Airway epithelial cell (primary cell): ENCODE data around the gene PAGE4. TPM values are rescaled to one million over a fixed set of nuclear protein-coding genes. Genes with fewer than 3 reads are reported as not detected.

Experiments
- total RNA-seq: library from RNA; depleted of rRNA; stranded (reverse); fragments of >200 nt; gene quantifications from 2 replicates; pipeline ENCODE4 v1.2.3, GENCODE V29; 2015

PAGE4 gene, protein sequence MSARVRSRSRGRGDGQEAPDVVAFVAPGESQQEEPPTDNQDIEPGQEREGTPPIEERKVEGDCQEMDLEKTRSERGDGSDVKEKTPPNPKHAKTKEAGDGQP
- not detected in 2 replicates for total RNA-seq

DNA sequence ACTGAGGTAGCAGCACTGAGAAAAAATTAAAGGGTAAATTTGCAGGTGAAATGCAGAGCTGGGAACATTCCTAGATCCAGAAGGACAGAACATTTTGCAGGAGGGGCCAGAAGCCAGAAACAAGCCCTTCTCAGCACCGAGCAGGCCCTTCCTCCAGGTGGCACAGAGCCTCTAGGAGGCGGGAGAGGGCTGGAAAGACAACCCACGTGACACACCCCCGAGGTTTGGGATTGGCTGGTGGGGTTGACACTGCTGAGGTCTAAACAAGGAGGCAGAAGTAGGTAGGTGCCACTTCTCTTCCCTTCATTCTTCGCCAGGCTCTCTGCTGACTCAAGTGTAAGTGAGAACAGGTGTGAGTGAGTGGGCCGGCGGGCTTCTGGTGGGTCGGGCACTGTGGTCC is at the start of gene PAGE4:
Gene PAGE4, plus strand, starts transcription at position 288 of the 400 bp plus-strand sequence. CDS start 1,126 bp downstream, outside the sequence.

DNA sequence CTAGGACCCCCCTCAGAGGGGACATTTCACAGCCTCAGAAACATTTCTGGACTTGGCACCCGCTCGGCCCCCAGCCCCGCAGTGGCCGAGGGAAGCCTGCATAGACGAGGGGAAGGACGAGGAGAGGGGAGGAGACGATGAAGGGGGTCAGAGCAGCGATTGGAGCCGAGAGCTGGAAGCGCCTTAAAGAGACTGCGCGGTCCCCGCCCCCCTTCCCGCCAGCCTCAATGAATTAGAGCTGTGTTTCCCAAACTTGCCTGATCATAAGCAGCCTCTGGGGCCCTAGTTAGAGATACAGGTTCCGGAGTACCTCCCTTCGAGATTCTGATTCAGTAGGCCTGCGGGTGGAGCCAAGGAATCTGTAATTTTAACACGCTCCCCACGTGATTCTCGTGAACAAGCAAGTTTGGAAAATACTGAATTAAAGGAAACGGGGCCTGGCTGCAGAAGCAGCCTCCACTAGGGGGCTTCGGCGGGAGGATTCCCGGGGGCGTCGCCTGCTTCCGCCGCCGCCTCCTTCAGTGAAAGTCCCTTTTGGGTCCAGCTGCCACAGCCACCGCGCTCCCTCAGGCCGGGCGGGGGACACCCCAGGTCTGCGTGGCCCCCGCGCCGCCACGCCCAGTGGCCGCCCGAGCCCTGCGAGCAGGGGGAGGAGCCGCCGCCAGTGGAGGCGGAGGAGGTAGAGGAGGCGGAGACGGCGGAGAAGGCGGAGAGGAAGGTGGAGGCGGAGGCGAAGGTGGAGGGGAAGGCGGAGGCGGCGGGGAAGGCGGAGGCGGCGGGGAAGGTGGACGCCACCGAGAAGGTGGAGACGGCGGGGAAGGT is 49.9 kb downstream of the PAGE4 start, which contains the start of gene USP27X:
Gene USP27X, plus strand, starts transcription at position 651 of the 822 bp plus-strand sequence. CDS start 824 bp downstream, outside the sequence.

Other genes with a start within 250 kb of the PAGE4 start
- gene GAGE12H, start 249.4 kb upstream of the PAGE4 start, total RNA-seq = not detected in 2 replicates
- gene GAGE2A, start 239.8 kb upstream of the PAGE4 start, total RNA-seq = not detected in 2 replicates
- gene GAGE1, start 230.3 kb upstream of the PAGE4 start, total RNA-seq = not detected in 2 replicates
- gene PAGE1, start 133.3 kb upstream of the PAGE4 start, total RNA-seq = not detected in 2 replicates
- gene USP27X, start 50.2 kb downstream of the PAGE4 start, total RNA-seq = 1.2 and 2.0 TPM in 2 replicates
- 2.5 and 3.3 TPM in 2 replicates for gene CLCN5, start 93.3 kb downstream of the PAGE4 start, total RNA-seq